OCI-LY1 (cell line): ENCODE data around the gene BTBD3.

Experiments used
- H2AFZ ChIP-seq: fragments of 200-600 bp; sonication (generic), shearing (Covaris generic); 2 replicates; pipeline ENCODE4 v1.6.0; 2014; ENCODE audit warnings: antibody characterized with exemption, mild to moderate bottlenecking, low read length
- H3F3A ChIP-seq: fragments of 200-600 bp; sonication (generic), shearing (Covaris generic); 2 replicates; pipeline ENCODE4 v1.6.0; 2014; ENCODE audit warnings: mild to moderate bottlenecking, antibody characterized with exemption, low read length, moderate library complexity; ENCODE audit not compliant: insufficient read depth
- H3K27ac ChIP-seq: fragments of 200-600 bp; sonication (generic); 2 replicates; pipeline ENCODE4 v1.5.1; 2014; ENCODE audit warnings: low read length, mixed run types, mild to moderate bottlenecking, low read depth; ENCODE audit not compliant: poor library complexity, severe bottlenecking
- H3K27me3 ChIP-seq: fragments of 200-600 bp; sonication (generic); 2 replicates; pipeline ENCODE4 v1.6.0; 2014; ENCODE audit warnings: antibody characterized with exemption, mild to moderate bottlenecking, low read length, moderate library complexity; ENCODE audit not compliant: insufficient read depth
- H3K36me3 ChIP-seq: fragments of 200-600 bp; sonication (generic); 2 replicates; pipeline ENCODE4 v1.6.1; 2014; ENCODE audit warnings: mild to moderate bottlenecking, antibody characterized with exemption, low read length, moderate library complexity, mixed read lengths; ENCODE audit not compliant: insufficient read depth
- H3K4me1 ChIP-seq: fragments of 200-600 bp; sonication (generic); 2 replicates; pipeline ENCODE4 v1.5.1; 2014; ENCODE audit warnings: mild to moderate bottlenecking, low read length, moderate library complexity; ENCODE audit not compliant: insufficient read depth, severe bottlenecking
- H3K4me2 ChIP-seq: fragments of 200-600 bp; sonication (generic), shearing (Covaris generic); 2 replicates; pipeline ENCODE4 v1.6.1; 2014; ENCODE audit warnings: low read length
- H3K4me3 ChIP-seq: fragments of 200-600 bp; sonication (generic); 2 replicates; pipeline ENCODE4 v1.5.1; 2014; ENCODE audit warnings: low read length, low read depth, mild to moderate bottlenecking, mixed read lengths; ENCODE audit not compliant: poor library complexity, severe bottlenecking
- H3K79me2 ChIP-seq: fragments of 200-600 bp; shearing (Covaris generic); 2 replicates; pipeline ENCODE4 v1.6.1; 2016; ENCODE audit warnings: mixed run types, low read length, mixed read lengths; ENCODE audit not compliant: insufficient read depth
- H3K9ac ChIP-seq: fragments of 200-600 bp; sonication (generic), shearing (Covaris generic); 2 replicates; pipeline ENCODE4 v1.6.1; 2014; ENCODE audit warnings: mild to moderate bottlenecking, low read length, mixed read lengths
- H3K9me2 ChIP-seq: fragments of 200-600 bp; sonication (generic), shearing (Covaris generic); 2 replicates; pipeline ENCODE4 v1.6.1; 2014; ENCODE audit warnings: low read depth, mild to moderate bottlenecking, low read length, mixed read lengths
- H3K9me3 ChIP-seq: fragments of 200-600 bp; shearing (Covaris generic); 2 replicates; pipeline ENCODE4 v1.6.1; 2014; ENCODE audit warnings: low read length, mixed read lengths
- H4K20me1 ChIP-seq: fragments of 200-600 bp; sonication (generic), shearing (Covaris generic); 2 replicates; pipeline ENCODE4 v1.6.0; 2016; ENCODE audit warnings: mild to moderate bottlenecking, low read length; ENCODE audit not compliant: insufficient read depth
- EZH2 ChIP-seq: fragments of 200-600 bp; sonication (generic), shearing (Covaris generic); IDR thresholded peaks from 2 replicates; pipeline ENCODE4 v1.8.0; 2017; ENCODE audit warnings: borderline replicate concordance, mixed run types, mild to moderate bottlenecking, antibody characterized with exemption, low read length, moderate library complexity, mixed read lengths
- TF ChIP-seq, protein P1 (sequence below): fragments of 200-600 bp; sonication (generic), shearing (Covaris generic); IDR thresholded peaks from 2 replicates; pipeline ENCODE4 v1.5.1; 2017; ENCODE audit warnings: mild to moderate bottlenecking, antibody characterized with exemption, low read length, moderate library complexity, mixed read lengths

BTBD3 gene

GRCh38 chr20:11882651-11883050 lies 35.0 kb upstream of the BTBD3 start:
- Histone ChIP-seq H3K4me1 (no peaks in the 10 kb centered on the region), H3K27ac (no peak overlapping the region), H3K9ac (no peak overlapping the region), H3F3A (no peaks in the 10 kb centered on the region), H4K20me1 (no peaks in the 10 kb centered on the region), H3K9me2 (no peaks in the 10 kb centered on the region), H3K36me3 (no peaks in the 10 kb centered on the region), H3K27me3 (no peaks in the 10 kb centered on the region), H3K9me3 (no peaks in the 10 kb centered on the region), H3K79me2 (no peaks in the 10 kb centered on the region), H3K4me3 (no peak overlapping the region), H3K4me2 (no peak overlapping the region), H2AFZ (no peak overlapping the region)
- TF ChIP-seq EZH2: no peak
- TF ChIP-seq, protein P1, sequence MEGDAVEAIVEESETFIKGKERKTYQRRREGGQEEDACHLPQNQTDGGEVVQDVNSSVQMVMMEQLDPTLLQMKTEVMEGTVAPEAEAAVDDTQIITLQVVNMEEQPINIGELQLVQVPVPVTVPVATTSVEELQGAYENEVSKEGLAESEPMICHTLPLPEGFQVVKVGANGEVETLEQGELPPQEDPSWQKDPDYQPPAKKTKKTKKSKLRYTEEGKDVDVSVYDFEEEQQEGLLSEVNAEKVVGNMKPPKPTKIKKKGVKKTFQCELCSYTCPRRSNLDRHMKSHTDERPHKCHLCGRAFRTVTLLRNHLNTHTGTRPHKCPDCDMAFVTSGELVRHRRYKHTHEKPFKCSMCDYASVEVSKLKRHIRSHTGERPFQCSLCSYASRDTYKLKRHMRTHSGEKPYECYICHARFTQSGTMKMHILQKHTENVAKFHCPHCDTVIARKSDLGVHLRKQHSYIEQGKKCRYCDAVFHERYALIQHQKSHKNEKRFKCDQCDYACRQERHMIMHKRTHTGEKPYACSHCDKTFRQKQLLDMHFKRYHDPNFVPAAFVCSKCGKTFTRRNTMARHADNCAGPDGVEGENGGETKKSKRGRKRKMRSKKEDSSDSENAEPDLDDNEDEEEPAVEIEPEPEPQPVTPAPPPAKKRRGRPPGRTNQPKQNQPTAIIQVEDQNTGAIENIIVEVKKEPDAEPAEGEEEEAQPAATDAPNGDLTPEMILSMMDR: no peak

- Histone ChIP-seq H3K36me3 (no peaks in the 10 kb centered on the region), H3K27me3 (no peaks in the 10 kb centered on the region), H3K27ac (no peak overlapping the region), H3F3A (no peaks in the 10 kb centered on the region), H3K4me3 (no peak overlapping the region), H4K20me1 (no peaks in the 10 kb centered on the region), H3K9me2 (no peaks in the 10 kb centered on the region), H3K9ac (no peak overlapping the region), H3K4me1 (no peaks in the 10 kb centered on the region), H2AFZ (no peak overlapping the region), H3K9me3 (no peaks in the 10 kb centered on the region), H3K4me2 (no peak overlapping the region), H3K79me2 (no peaks in the 10 kb centered on the region)
- TF ChIP-seq, protein P1: no peak
- no peak for TF ChIP-seq EZH2
Measured at GRCh38 chr20:11888648-11889047, 29.0 kb upstream of the BTBD3 start.

DNA sequence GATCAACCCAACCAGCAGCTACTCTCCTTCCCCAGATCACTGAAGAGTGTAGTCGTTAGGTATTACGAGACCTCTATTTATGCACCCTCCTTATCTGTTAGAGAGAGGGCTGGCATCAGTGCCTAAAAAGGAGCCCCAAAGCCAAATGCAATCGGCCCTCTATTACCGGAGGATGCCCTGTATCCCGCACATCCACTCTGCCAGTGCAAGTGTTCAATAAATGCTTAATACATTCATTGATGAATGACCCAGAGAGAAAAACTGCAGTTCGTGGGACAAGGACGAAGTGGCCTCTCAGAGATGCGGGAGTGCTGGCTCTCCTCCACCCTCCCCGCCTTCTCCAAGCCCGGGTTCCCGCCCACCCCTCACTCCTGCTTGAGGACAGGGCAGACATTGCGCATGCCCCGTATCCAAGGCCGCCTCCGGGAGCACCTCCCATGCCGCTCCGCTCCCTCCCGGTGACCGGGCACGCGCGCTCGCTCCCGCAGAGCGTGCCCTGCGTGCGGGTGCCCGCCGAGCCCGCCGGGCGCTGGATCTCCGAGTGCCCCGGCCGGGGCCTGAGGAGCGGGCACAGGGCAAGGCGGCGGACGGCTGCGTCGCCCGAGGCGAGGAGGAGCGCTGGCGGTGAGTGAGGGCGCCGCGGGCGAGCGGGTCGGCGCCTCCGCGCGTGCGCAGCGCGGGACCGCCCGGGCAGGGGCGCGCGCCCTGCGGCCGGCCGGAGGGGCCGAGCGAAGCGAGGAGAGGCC lies 27.2 kb upstream of the BTBD3 start:
- Histone ChIP-seq H3K27ac (no peak overlapping the region), H3K4me2 (no peak overlapping the region), H3K9ac (no peak overlapping the region), H3K9me3 (no peaks in the 10 kb centered on the region), H3K27me3 (no peaks in the 10 kb centered on the region), H3K4me3 (no peak overlapping the region), H3F3A (no peaks in the 10 kb centered on the region), H3K79me2 (no peaks in the 10 kb centered on the region), H3K36me3 (no peaks in the 10 kb centered on the region), H4K20me1 (no peaks in the 10 kb centered on the region), H3K9me2 (no peaks in the 10 kb centered on the region), H2AFZ (no peak overlapping the region), H3K4me1 (no peaks in the 10 kb centered on the region)
- no peak for TF ChIP-seq EZH2
- TF ChIP-seq, protein P1: no peak
